ENCODE data around the gene NR6A1.
A peak's percentile ranks its signal among the peaks of the same experiment; 100 is the strongest.

The NR6A1 gene

GRCh38 chr9:124500028-124500795, 270.9 kb downstream of the NR6A1 start:
- no peak for DNase-seq

GRCh38 chr9:124499216-124499615, 271.9 kb downstream of the NR6A1 start:
- no peak for DNase-seq

GRCh38 chr9:124498499-124499146, 272.5 kb downstream of the NR6A1 start:
- DNase-seq = no peak

- DNase-seq = no peak
Observed at GRCh38 chr9:124498040-124498439, 273.1 kb downstream of the NR6A1 start.

- no peak for DNase-seq
Observed at GRCh38 chr9:124497441-124497840, 273.7 kb downstream of the NR6A1 start.

GRCh38 chr9:124496463-124496862, 274.6 kb downstream of the NR6A1 start:
- DNase-seq = no peak

- no peak for DNase-seq
Observed at GRCh38 chr9:124496075-124496449, 275.0 kb downstream of the NR6A1 start.

GRCh38 chr9:124495126-124496074, 275.7 kb downstream of the NR6A1 start:
- no peak for DNase-seq

GRCh38 chr9:124493794-124494479, 277.2 kb downstream of the NR6A1 start:
- DNase-seq = no peak

- DNase-seq = no peak
Observed at GRCh38 chr9:124493218-124493617, 277.9 kb downstream of the NR6A1 start.

GRCh38 chr9:124492818-124493217, 278.3 kb downstream of the NR6A1 start:
- DNase-seq = no peak

- DNase-seq = no peak
Observed at GRCh38 chr9:124491049-124491975, 279.8 kb downstream of the NR6A1 start.

GRCh38 chr9:124490004-124490403, 281.1 kb downstream of the NR6A1 start:
- DNase-seq = no peak

- peak; percentile 69 for DNase-seq
Observed at GRCh38 chr9:124489222-124489621, 281.9 kb downstream of the NR6A1 start.

GRCh38 chr9:124488641-124489210, 282.4 kb downstream of the NR6A1 start:
- no peak for DNase-seq

- no peak for DNase-seq
Observed at GRCh38 chr9:124487260-124488182, 283.6 kb downstream of the NR6A1 start.

GRCh38 chr9:124486778-124487259, 284.3 kb downstream of the NR6A1 start:
- no peak for DNase-seq

GRCh38 chr9:124485936-124486335, 285.2 kb downstream of the NR6A1 start:
- no peak for DNase-seq

- no peak for DNase-seq
Observed at GRCh38 chr9:124485201-124485600, 285.9 kb downstream of the NR6A1 start.

- DNase-seq = no peak
Observed at GRCh38 chr9:124483481-124483880, 287.6 kb downstream of the NR6A1 start.
